ENCODE measurements around the gene KLK7.

KLK7 gene

GRCh38 chr19:50963381-50963780 is 20.3 kb downstream of the KLK7 start:
- no CpG with 5 or more reads among the region's 6 CpGs for WGBS (ENCODE audit: insufficient coverage, insufficient read length)
- no peaks in the 10 kb centered on the region for H3K27me3 ChIP-seq (ENCODE audit: control insufficient read depth, insufficient read depth, low read length)
- no peaks in the 10 kb centered on the region for H3K36me3 ChIP-seq (ENCODE audit: control insufficient read depth, insufficient read depth, low read length)

GRCh38 chr19:50962245-50962644 is 21.5 kb downstream of the KLK7 start:
- Histone ChIP-seq H3K4me3 (ENCODE audit: low read length) (no peak overlapping the region), H3K4me1 (ENCODE audit: control insufficient read depth, insufficient read depth, low read length) (no peaks in the 10 kb centered on the region), H3K27me3 (ENCODE audit: control insufficient read depth, insufficient read depth, low read length) (no peaks in the 10 kb centered on the region), H3K36me3 (ENCODE audit: control insufficient read depth, insufficient read depth, low read length) (no peaks in the 10 kb centered on the region), H3K9me3 (ENCODE audit: control insufficient read depth, insufficient read depth, low read length) (no peaks in the 10 kb centered on the region), H3K27ac (ENCODE audit: low read length) (no peak overlapping the region)
- DNase-seq (ENCODE audit: low read depth, low spot score): no peak
- WGBS (ENCODE audit: insufficient coverage, insufficient read length): no CpG with 5 or more reads among the region's 1 CpG

More at GRCh38 chr19:50963381-50963780, 20.3 kb downstream of the KLK7 start:
- Histone ChIP-seq H3K4me3 (ENCODE audit: low read length) (no peak overlapping the region), H3K27ac (ENCODE audit: low read length) (no peak overlapping the region), H3K4me1 (ENCODE audit: control insufficient read depth, insufficient read depth, low read length) (no peaks in the 10 kb centered on the region), H3K9me3 (ENCODE audit: control insufficient read depth, insufficient read depth, low read length) (no peaks in the 10 kb centered on the region)
- DNase-seq (ENCODE audit: low read depth, low spot score): no peak

- no peaks in the 10 kb centered on the region for H3K9me3 ChIP-seq (ENCODE audit: control insufficient read depth, insufficient read depth, low read length)
- no peak overlapping the region for H3K4me3 ChIP-seq (ENCODE audit: low read length)
- WGBS (ENCODE audit: insufficient coverage, insufficient read length): no CpG with 5 or more reads among the region's 9 CpGs
- no peaks in the 10 kb centered on the region for H3K4me1 ChIP-seq (ENCODE audit: control insufficient read depth, insufficient read depth, low read length)
- H3K36me3 ChIP-seq (ENCODE audit: control insufficient read depth, insufficient read depth, low read length): no peaks in the 10 kb centered on the region
- no peaks in the 10 kb centered on the region for H3K27me3 ChIP-seq (ENCODE audit: control insufficient read depth, insufficient read depth, low read length)
- no peak overlapping the region for H3K27ac ChIP-seq (ENCODE audit: low read length)
- no peak for DNase-seq (ENCODE audit: low read depth, low spot score)
Observed at GRCh38 chr19:50959731-50960500, 23.8 kb downstream of the KLK7 start.

GRCh38 chr19:50957587-50957986 is 26.1 kb downstream of the KLK7 start:
- H3K27ac ChIP-seq (ENCODE audit: low read length): no peak overlapping the region
- peaks cover 2% of the 10 kb centered on the region; the same call in 1 of the 2 replicates for H3K4me1 ChIP-seq (ENCODE audit: control insufficient read depth, insufficient read depth, low read length)
- H3K9me3 ChIP-seq (ENCODE audit: control insufficient read depth, insufficient read depth, low read length): no peaks in the 10 kb centered on the region
- H3K36me3 ChIP-seq (ENCODE audit: control insufficient read depth, insufficient read depth, low read length): no peaks in the 10 kb centered on the region
- WGBS (ENCODE audit: insufficient coverage, insufficient read length): no CpG with 5 or more reads among the region's 8 CpGs
- no peaks in the 10 kb centered on the region for H3K27me3 ChIP-seq (ENCODE audit: control insufficient read depth, insufficient read depth, low read length)
- DNase-seq (ENCODE audit: low read depth, low spot score): no peak
- no peak overlapping the region for H3K4me3 ChIP-seq (ENCODE audit: low read length)

- Histone ChIP-seq H3K27me3 (ENCODE audit: control insufficient read depth, insufficient read depth, low read length) (no peaks in the 10 kb centered on the region), H3K27ac (ENCODE audit: low read length) (no peak within 1 kb of the TSS), H3K4me3 (ENCODE audit: low read length) (no peak within 1 kb of the TSS), H3K36me3 (ENCODE audit: control insufficient read depth, insufficient read depth, low read length) (no peaks in the 10 kb centered on the region), H3K4me1 (ENCODE audit: control insufficient read depth, insufficient read depth, low read length) (peaks cover 2% of the 10 kb centered on the region; the same call in 1 of the 2 replicates), H3K9me3 (ENCODE audit: control insufficient read depth, insufficient read depth, low read length) (no peaks in the 10 kb centered on the region)
- no CpG with 5 or more reads among the region's 7 CpGs for WGBS (ENCODE audit: insufficient coverage, insufficient read length)
- DNase-seq (ENCODE audit: low read depth, low spot score): no peak
Observed at GRCh38 chr19:50952910-50953309, 30.8 kb downstream of the KLK7 start, which contains the start of gene KLK5. Gene KLK5 (minus strand): TSS chr19:50953038. CDS start chr19:50952657, 381 bp downstream.

- Histone ChIP-seq H3K36me3 (ENCODE audit: control insufficient read depth, insufficient read depth, low read length) (no peaks in the 10 kb centered on the region), H3K27me3 (ENCODE audit: control insufficient read depth, insufficient read depth, low read length) (no peaks in the 10 kb centered on the region), H3K27ac (ENCODE audit: low read length) (no peak overlapping the region), H3K9me3 (ENCODE audit: control insufficient read depth, insufficient read depth, low read length) (no peaks in the 10 kb centered on the region), H3K4me3 (ENCODE audit: low read length) (no peak overlapping the region), H3K4me1 (ENCODE audit: control insufficient read depth, insufficient read depth, low read length) (peaks cover 2% of the 10 kb centered on the region; the same call in 1 of the 2 replicates)
- no peak for DNase-seq (ENCODE audit: low read depth, low spot score)
- WGBS (ENCODE audit: insufficient coverage, insufficient read length): no CpG with 5 or more reads among the region's 19 CpGs
Observed at GRCh38 chr19:50949861-50950260, 33.9 kb downstream of the KLK7 start.

- Histone ChIP-seq H3K4me1 (ENCODE audit: control insufficient read depth, insufficient read depth, low read length) (no peaks in the 10 kb centered on the region), H3K36me3 (ENCODE audit: control insufficient read depth, insufficient read depth, low read length) (no peaks in the 10 kb centered on the region), H3K9me3 (ENCODE audit: control insufficient read depth, insufficient read depth, low read length) (no peaks in the 10 kb centered on the region), H3K4me3 (ENCODE audit: low read length) (no peak overlapping the region), H3K27ac (ENCODE audit: low read length) (no peak overlapping the region), H3K27me3 (ENCODE audit: control insufficient read depth, insufficient read depth, low read length) (no peaks in the 10 kb centered on the region)
- DNase-seq (ENCODE audit: low read depth, low spot score): no peak
- no CpG with 5 or more reads among the region's 4 CpGs for WGBS (ENCODE audit: insufficient coverage, insufficient read length)
Observed at GRCh38 chr19:50947123-50947522, 36.6 kb downstream of the KLK7 start.

- Histone ChIP-seq H3K27ac (ENCODE audit: low read length) (no peak overlapping the region), H3K4me3 (ENCODE audit: low read length) (no peak overlapping the region), H3K4me1 (ENCODE audit: control insufficient read depth, insufficient read depth, low read length) (no peaks in the 10 kb centered on the region), H3K9me3 (ENCODE audit: control insufficient read depth, insufficient read depth, low read length) (no peaks in the 10 kb centered on the region), H3K36me3 (ENCODE audit: control insufficient read depth, insufficient read depth, low read length) (no peaks in the 10 kb centered on the region), H3K27me3 (ENCODE audit: control insufficient read depth, insufficient read depth, low read length) (no peaks in the 10 kb centered on the region)
- whole genome bisulfite sequencing (ENCODE audit: insufficient coverage, insufficient read length): no CpG with 5 or more reads among the region's 4 CpGs
- no peak for DNase-seq (ENCODE audit: low read depth, low spot score)
Observed at GRCh38 chr19:50944795-50945194, 38.9 kb downstream of the KLK7 start.

GRCh38 chr19:50943074-50943828 is 40.5 kb downstream of the KLK7 start:
- Histone ChIP-seq H3K36me3 (ENCODE audit: control insufficient read depth, insufficient read depth, low read length) (no peaks in the 10 kb centered on the region), H3K4me1 (ENCODE audit: control insufficient read depth, insufficient read depth, low read length) (no peaks in the 10 kb centered on the region), H3K27me3 (ENCODE audit: control insufficient read depth, insufficient read depth, low read length) (no peaks in the 10 kb centered on the region), H3K27ac (ENCODE audit: low read length) (no peak overlapping the region), H3K9me3 (ENCODE audit: control insufficient read depth, insufficient read depth, low read length) (no peaks in the 10 kb centered on the region), H3K4me3 (ENCODE audit: low read length) (no peak overlapping the region)
- DNase-seq (ENCODE audit: low read depth, low spot score): no peak
- no CpG with 5 or more reads among the region's 10 CpGs for WGBS (ENCODE audit: insufficient coverage, insufficient read length)

- WGBS (ENCODE audit: insufficient coverage, insufficient read length): no CpG with 5 or more reads among the region's 2 CpGs
- no peak for DNase-seq (ENCODE audit: low read depth, low spot score)
Observed at GRCh38 chr19:50939596-50939995, 44.1 kb downstream of the KLK7 start.

More at GRCh38 chr19:50939596-50939995, 44.1 kb downstream of the KLK7 start:
- H3K9me3 ChIP-seq (ENCODE audit: control insufficient read depth, insufficient read depth, low read length): no peaks in the 10 kb centered on the region
- no peaks in the 10 kb centered on the region for H3K36me3 ChIP-seq (ENCODE audit: control insufficient read depth, insufficient read depth, low read length)
- no peaks in the 10 kb centered on the region for H3K27me3 ChIP-seq (ENCODE audit: control insufficient read depth, insufficient read depth, low read length)
- H3K4me3 ChIP-seq (ENCODE audit: low read length): no peak overlapping the region
- H3K4me1 ChIP-seq (ENCODE audit: control insufficient read depth, insufficient read depth, low read length): no peaks in the 10 kb centered on the region
- H3K27ac ChIP-seq (ENCODE audit: low read length): no peak overlapping the region
